ENCODE measurements around the gene RNASEH2C. TPM values are rescaled to one million over a fixed set of nuclear protein-coding genes. Genes with fewer than 3 reads are reported as not detected.

The RNASEH2C gene
- total and polyA plus RNA-seq, 10 of the 15 experiments (the other 5 are each of a cell fraction or from before 2014, with no cell fraction given): 5.0 to 160 (median 47.1) TPM

GRCh38 chr11:65767406-65767805 is 46.8 kb upstream of the RNASEH2C start:
- Histone ChIP-seq H4K20me1 (ENCODE audit: control insufficient read depth, insufficient read depth) (no peaks in the 10 kb centered on the region), H3K9ac (ENCODE audit: control insufficient read depth, insufficient read depth, low read length) (no peak overlapping the region), H3K27me3 (replicated peaks in 1 of 2; ENCODE audit: control insufficient read depth in 2 of 2, insufficient read depth in 2 of 2, low read length in 1 of 2) (no peaks in the 10 kb centered on the region), H3K27ac (ENCODE audit: control insufficient read depth, insufficient read depth) (no peak overlapping the region), H3K79me2 (ENCODE audit: control insufficient read depth, insufficient read depth, low read length) (no peaks in the 10 kb centered on the region), H3K4me3 (no peak overlapping the region), H3K4me1 (ENCODE audit: control insufficient read depth, insufficient read depth, low read length) (no peaks in the 10 kb centered on the region), H3K36me3 (ENCODE audit: control insufficient read depth in 2 of 2, insufficient read depth in 2 of 2, low read length in 1 of 2) (no peaks in the 10 kb centered on the region), H2AFZ (ENCODE audit: control insufficient read depth, low read depth, low read length) (no peak overlapping the region), H3K4me2 (ENCODE audit: control insufficient read depth, insufficient read depth) (no peak overlapping the region), H3K9me3 (replicated peaks; ENCODE audit: control insufficient read depth, insufficient read depth, low read length) (no peaks in the 10 kb centered on the region)
- intact Hi-C loops (cut with micrococcal nuclease; ENCODE audit: unreplicated experiment): loop anchor here (5.0 kb wide), 1 partner anchor 40 kb away; no protein-coding TSS in a partner anchor
- ChIA-PET POLR2A (interaction anchor here (0.6 to 0.7 kb wide), 2 partner anchors 11 to 35 kb away, joined by 3 read pairs; no protein-coding TSS in a partner anchor), CTCF (interaction anchor here (1.1 to 1.5 kb wide), 5 partner anchors 13 to 45 kb away, joined by 3 to 6 read pairs (median 3); no protein-coding TSS in a partner anchor), RAD21 (ENCODE audit: unreplicated experiment) (interaction anchor here (0.8 to 1.9 kb wide), 3 partner anchors 12 to 56 kb away, joined by 3 to 6 read pairs (median 4); partner anchors contain the start of gene KAT5), SMC1A (ENCODE audit: uncharacterized antibody, unreplicated experiment) (interaction anchor here (1.5 kb wide), 1 partner anchor 12 kb away, joined by 3 read pairs; no protein-coding TSS in a partner anchor)
- FAIRE-seq: no peak
- WGBS (ENCODE audit: insufficient coverage, insufficient replicate concordance, low lambda C conversion rate, missing lambda C conversion rate): 69% methylated on average over 8 of the region's 10 CpGs
- no peak for DNase-seq (ENCODE audit: low read depth, low spot score)
- TF ChIP-seq NFYB (IDR thresholded peaks at IDR 0.05; ENCODE audit: insufficient read depth, low read depth, low read length) (no peak), FOXM1 (IDR thresholded peaks at IDR 0.05; ENCODE audit: low read depth, low read length) (no peak), HDAC2 (IDR thresholded peaks at IDR 0.05) (no peak), PML (IDR thresholded peaks at IDR 0.05; ENCODE audit: low read length) (no peak), RAD21 (IDR thresholded peaks at IDR 0.05; ENCODE audit: insufficient read depth, low read depth, low read length) (no peak), POLR2AphosphoS5 (IDR thresholded peaks at IDR 0.05; ENCODE audit: low read length) (no peak), SMARCA5 (IDR thresholded peaks at IDR 0.05) (no peak), MAX (IDR thresholded peaks at IDR 0.05; ENCODE audit: low read depth, low read length) (no peak), HDGF (IDR thresholded peaks at IDR 0.05) (no peak), CHD4 (IDR thresholded peaks at IDR 0.05) (no peak), NRF1 (conservative IDR thresholded peaks at IDR 0.05; ENCODE audit: low read depth, low read length) (no peak), POLR2AphosphoS2 (IDR thresholded peaks at IDR 0.05; ENCODE audit: low read depth, low read length) (no peak), MYB (IDR thresholded peaks at IDR 0.05; ENCODE audit: borderline replicate concordance, low read depth, low read length) (no peak), RBBP5 (conservative IDR thresholded peaks at IDR 0.05) (no peak), ZNF687 (IDR thresholded peaks at IDR 0.05) (no peak), HCFC1 (IDR thresholded peaks at IDR 0.05; ENCODE audit: low read length) (no peak), ZBTB4 (CRISPR knock-in tag; IDR thresholded peaks at IDR 0.05) (no peak)
- no TSS peak for BruUV-seq (replicated peaks)
- ATAC-seq: no peak
- in situ Hi-C loops (cut with MboI): no loop called here

Measured in GM12878 (cell line).